ENCODE results near the gene PTPRN2. TPM values are rescaled to one million over a fixed set of nuclear protein-coding genes. Genes with fewer than 3 reads are reported as not detected.

The PTPRN2 gene
- total RNA-seq, 2 donors from 2014 or later, result 30.3 to 40.7 TPM

- ATAC-seq (no peak), DNase-seq (no peak)
These were observed 213.0 kb downstream of the PTPRN2 start for GRCh38 chr7:158374586-158374985.

GRCh38 chr7:158374146-158374545 lies 213.5 kb downstream of the PTPRN2 start:
- DNase-seq, result no peak
- ATAC-seq, result no peak
- intact Hi-C loops (cut with DNase I, micrococcal nuclease), result no loop called here

More at GRCh38 chr7:158374586-158374985, 213.0 kb downstream of the PTPRN2 start:
- intact Hi-C loops (cut with DNase I, micrococcal nuclease), result no loop called here

GRCh38 chr7:158373476-158374133 lies 214.0 kb downstream of the PTPRN2 start:
- DNase-seq, result no peak
- intact Hi-C loops (cut with DNase I, micrococcal nuclease), result no loop called here

GRCh38 chr7:158372400-158373342 lies 215.0 kb downstream of the PTPRN2 start:
- intact Hi-C loops (cut with DNase I, micrococcal nuclease), result no loop called here
- DNase-seq, result peak in 1 of 2 donors; percentile 12
- no peak for ATAC-seq

More at GRCh38 chr7:158373476-158374133, 214.0 kb downstream of the PTPRN2 start:
- no peak for ATAC-seq

- intact Hi-C loops (cut with DNase I, micrococcal nuclease), result no loop called here
- no peak for ATAC-seq
- DNase-seq, result peak in 1 of 2 donors; percentile 18
These were observed 215.8 kb downstream of the PTPRN2 start for GRCh38 chr7:158371856-158372255.

- intact Hi-C loops (cut with DNase I, micrococcal nuclease), result no loop called here
- ATAC-seq (no peak), DNase-seq (no peak)
These were observed 217.8 kb downstream of the PTPRN2 start for GRCh38 chr7:158369866-158370265.

- DNase-seq, result no peak
- no peak for ATAC-seq
These were observed 218.3 kb downstream of the PTPRN2 start for GRCh38 chr7:158369290-158369689.

GRCh38 chr7:158368449-158368848 lies 219.2 kb downstream of the PTPRN2 start:
- intact Hi-C loops (cut with DNase I, micrococcal nuclease), result no loop called here
- no peak for ATAC-seq
- DNase-seq, result no peak

More at GRCh38 chr7:158369290-158369689, 218.3 kb downstream of the PTPRN2 start:
- intact Hi-C loops (cut with DNase I, micrococcal nuclease), result no loop called here

GRCh38 chr7:158367634-158367982 lies 220.0 kb downstream of the PTPRN2 start:
- intact Hi-C loops (cut with DNase I, micrococcal nuclease), result no loop called here
- ATAC-seq, result no peak
- no peak for DNase-seq

- intact Hi-C loops (cut with DNase I, micrococcal nuclease), result no loop called here
- DNase-seq, result no peak
- no peak for ATAC-seq
These were observed 220.5 kb downstream of the PTPRN2 start for GRCh38 chr7:158366916-158367633.

GRCh38 chr7:158366346-158366745 lies 221.3 kb downstream of the PTPRN2 start:
- no peak for DNase-seq
- no peak for ATAC-seq
- intact Hi-C loops (cut with DNase I, micrococcal nuclease), result no loop called here

- intact Hi-C loops (cut with DNase I, micrococcal nuclease), result no loop called here
- DNase-seq, result no peak
- ATAC-seq, result no peak
These were observed 222.4 kb downstream of the PTPRN2 start for GRCh38 chr7:158365267-158365666.

GRCh38 chr7:158364451-158364850 lies 223.2 kb downstream of the PTPRN2 start:
- no peak for DNase-seq
- ATAC-seq, result no peak

GRCh38 chr7:158362912-158363905 lies 224.4 kb downstream of the PTPRN2 start:
- ATAC-seq (no peak), DNase-seq (no peak)
- intact Hi-C loops (cut with DNase I, micrococcal nuclease), result no loop called here

More at GRCh38 chr7:158364451-158364850, 223.2 kb downstream of the PTPRN2 start:
- intact Hi-C loops (cut with DNase I, micrococcal nuclease), result no loop called here

GRCh38 chr7:158362001-158362400 lies 225.6 kb downstream of the PTPRN2 start:
- no peak for ATAC-seq
- DNase-seq, result no peak
- intact Hi-C loops (cut with DNase I, micrococcal nuclease), result no loop called here

GRCh38 chr7:158361326-158361946 lies 226.2 kb downstream of the PTPRN2 start:
- ATAC-seq, result no peak
- intact Hi-C loops (cut with DNase I, micrococcal nuclease), result no loop called here

GRCh38 chr7:158358926-158359645 lies 228.5 kb downstream of the PTPRN2 start:
- no peak for ATAC-seq
- no peak for DNase-seq
- intact Hi-C loops (cut with DNase I, micrococcal nuclease), result no loop called here

More at GRCh38 chr7:158361326-158361946, 226.2 kb downstream of the PTPRN2 start:
- no peak for DNase-seq
